HG02973 (cell line): Measurements from ENCODE around the gene SPTBN4.
"Not testable (repeated sequence)": the region's sequence is repeated elsewhere in the genome, so short reads cannot be mapped to it uniquely, and the experiment has no call there.

Experiments
- ATAC-seq: cut with Tn5 transposase; IDR thresholded peaks from one replicate; pipeline ENCODE4 v1.9.1; 2021; ENCODE audit warnings: moderate library complexity; ENCODE audit not compliant: unreplicated experiment

Gene SPTBN4

GRCh38 chr19:40528078-40528477 lies 61.3 kb downstream of the SPTBN4 start:
- ATAC-seq: no peak

GRCh38 chr19:40528533-40529092 lies 61.8 kb downstream of the SPTBN4 start:
- ATAC-seq: no peak

- ATAC-seq: no peak
Observed at GRCh38 chr19:40529093-40529954, 62.5 kb downstream of the SPTBN4 start.

- no peak for ATAC-seq
Observed at GRCh38 chr19:40530091-40530901, 63.5 kb downstream of the SPTBN4 start.

GRCh38 chr19:40533508-40533907 lies 66.7 kb downstream of the SPTBN4 start:
- ATAC-seq: no peak

- no peak for ATAC-seq
Observed at GRCh38 chr19:40534148-40534547, 67.3 kb downstream of the SPTBN4 start.

GRCh38 chr19:40539070-40539469 lies 72.3 kb downstream of the SPTBN4 start:
- no peak for ATAC-seq

- ATAC-seq: no peak
Observed at GRCh38 chr19:40542202-40542859, 75.5 kb downstream of the SPTBN4 start.

- ATAC-seq: no peak
Observed at GRCh38 chr19:40543029-40543597, 76.3 kb downstream of the SPTBN4 start.

GRCh38 chr19:40546153-40546841 lies 79.5 kb downstream of the SPTBN4 start:
- ATAC-seq: not testable (repeated sequence)

GRCh38 chr19:40547190-40547589 lies 80.4 kb downstream of the SPTBN4 start:
- not testable (repeated sequence) for ATAC-seq

- ATAC-seq: no peak
Observed at GRCh38 chr19:40547836-40548235, 81.0 kb downstream of the SPTBN4 start.

GRCh38 chr19:40549007-40549708 lies 82.4 kb downstream of the SPTBN4 start:
- ATAC-seq: no peak

GRCh38 chr19:40550951-40551350 lies 84.2 kb downstream of the SPTBN4 start:
- ATAC-seq: no peak

GRCh38 chr19:40552848-40553247 lies 86.0 kb downstream of the SPTBN4 start:
- no peak for ATAC-seq

- no peak for ATAC-seq
Observed at GRCh38 chr19:40553885-40554857, 87.4 kb downstream of the SPTBN4 start.

GRCh38 chr19:40555978-40556689 lies 89.3 kb downstream of the SPTBN4 start:
- ATAC-seq: no peak
